Astrocyte of the cerebellum (primary cell): ENCODE results near the gene MX2.

ENCODE experiments used
- DNase-seq: peaks from one replicate; pipeline ENCODE4 v3.0.0-alpha.2; 2011; ENCODE audit warnings: low read depth
- H3K4me3 ChIP-seq: 2 replicates; pipeline ENCODE4 v1.5.1; 2011; ENCODE audit warnings: mild to moderate bottlenecking, low read depth, low read length, moderate library complexity
- in situ Hi-C: cut with HindIII; loops from 2 replicates; pipeline ENCODE4 v1.10.0; 2017; ENCODE audit warnings: low sequenced_read_pairs
- TF ChIP-seq, protein P1 (sequence below): IDR thresholded peaks from 2 replicates; pipeline ENCODE4 v1.5.1; 2012; ENCODE audit warnings: low read length, low read depth, moderate library complexity, mild to moderate bottlenecking; ENCODE audit errors: missing control alignments

MX2 gene

DNA sequence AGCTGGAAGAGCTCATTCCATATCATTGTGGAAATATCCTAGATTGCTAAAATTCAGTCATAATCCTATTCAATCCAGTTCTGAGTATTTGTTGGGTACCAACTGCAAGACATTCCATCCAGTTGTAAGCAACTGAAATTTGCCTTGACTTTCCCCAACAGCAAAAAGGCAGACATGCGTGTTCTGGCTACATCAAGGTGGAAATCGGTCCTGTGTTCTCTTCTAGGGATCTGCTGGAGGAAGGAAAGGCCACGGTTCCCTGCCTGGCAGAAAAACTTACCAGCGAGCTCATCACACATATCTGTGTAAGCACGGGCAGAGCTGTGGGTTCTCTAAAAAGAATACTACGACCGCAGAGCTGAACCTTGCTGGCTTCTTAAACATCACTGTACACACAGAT, 81.7 kb downstream of the MX2 start:
- no peak for DNase-seq
- TF ChIP-seq, protein P1, sequence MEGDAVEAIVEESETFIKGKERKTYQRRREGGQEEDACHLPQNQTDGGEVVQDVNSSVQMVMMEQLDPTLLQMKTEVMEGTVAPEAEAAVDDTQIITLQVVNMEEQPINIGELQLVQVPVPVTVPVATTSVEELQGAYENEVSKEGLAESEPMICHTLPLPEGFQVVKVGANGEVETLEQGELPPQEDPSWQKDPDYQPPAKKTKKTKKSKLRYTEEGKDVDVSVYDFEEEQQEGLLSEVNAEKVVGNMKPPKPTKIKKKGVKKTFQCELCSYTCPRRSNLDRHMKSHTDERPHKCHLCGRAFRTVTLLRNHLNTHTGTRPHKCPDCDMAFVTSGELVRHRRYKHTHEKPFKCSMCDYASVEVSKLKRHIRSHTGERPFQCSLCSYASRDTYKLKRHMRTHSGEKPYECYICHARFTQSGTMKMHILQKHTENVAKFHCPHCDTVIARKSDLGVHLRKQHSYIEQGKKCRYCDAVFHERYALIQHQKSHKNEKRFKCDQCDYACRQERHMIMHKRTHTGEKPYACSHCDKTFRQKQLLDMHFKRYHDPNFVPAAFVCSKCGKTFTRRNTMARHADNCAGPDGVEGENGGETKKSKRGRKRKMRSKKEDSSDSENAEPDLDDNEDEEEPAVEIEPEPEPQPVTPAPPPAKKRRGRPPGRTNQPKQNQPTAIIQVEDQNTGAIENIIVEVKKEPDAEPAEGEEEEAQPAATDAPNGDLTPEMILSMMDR, result no peak
- in situ Hi-C loops, result loop anchor here (10.0 kb wide), 1 partner anchor 159 kb away; no protein-coding TSS in a partner anchor
- no peak overlapping the region for H3K4me3 ChIP-seq

DNA sequence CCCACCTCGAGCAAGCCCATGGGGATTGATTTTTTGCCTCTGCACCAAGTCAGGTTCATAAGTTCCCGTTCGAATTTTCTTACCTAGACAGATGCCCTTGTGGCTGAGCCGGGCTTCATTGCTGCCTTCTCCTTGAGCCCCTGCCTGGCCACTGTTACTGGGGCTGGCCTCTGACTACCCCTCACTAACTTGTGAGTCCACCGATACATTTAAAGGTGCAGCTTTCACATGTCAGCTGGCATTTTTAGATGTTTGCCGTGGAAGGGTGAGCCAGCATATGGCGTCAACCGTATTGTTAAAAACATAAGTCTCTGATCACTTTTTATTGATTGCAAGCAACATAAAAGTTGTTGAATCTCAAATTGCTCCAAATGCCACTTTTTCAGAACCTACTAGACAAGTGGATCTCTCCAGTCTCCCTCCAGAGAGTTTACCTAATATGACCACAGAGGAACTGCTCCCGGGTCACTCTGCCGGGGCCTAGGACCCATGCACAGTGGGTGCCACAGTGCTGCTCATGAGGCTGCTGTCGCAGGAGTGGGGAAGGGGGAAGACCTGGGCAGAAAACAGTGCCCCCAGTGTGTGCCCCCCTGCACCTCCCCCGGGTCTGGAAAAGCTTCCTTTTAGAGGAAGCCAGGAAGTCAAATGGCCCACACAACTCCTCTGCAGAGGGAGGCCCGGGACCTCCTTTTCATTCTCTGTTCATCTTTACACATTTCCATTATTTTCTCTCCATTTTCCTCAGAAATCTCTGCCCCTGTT, 83.1 kb downstream of the MX2 start:
- DNase-seq, result no peak
- TF ChIP-seq, protein P1, result no peak

DNA sequence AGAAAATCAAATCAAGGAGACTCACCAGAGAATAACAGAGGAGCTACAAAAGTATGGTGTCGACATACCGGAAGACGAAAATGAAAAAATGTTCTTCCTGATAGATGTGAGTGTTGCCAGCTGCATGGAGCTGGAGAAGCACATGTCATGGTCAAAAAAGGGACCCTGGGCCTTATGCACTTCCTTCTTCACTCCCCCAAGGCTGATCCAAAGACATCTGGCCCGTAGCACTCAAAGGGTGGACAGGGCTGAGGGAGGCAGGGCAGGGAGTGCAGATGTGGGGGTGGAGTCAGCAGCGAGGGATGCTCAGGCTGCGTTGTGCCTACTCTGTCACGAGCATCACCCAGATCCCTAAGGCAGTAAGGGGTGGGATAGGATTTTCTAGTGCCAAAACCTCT, 83.6 kb downstream of the MX2 start:
- H3K4me3 ChIP-seq, result no peak overlapping the region
- in situ Hi-C loops, result loop anchor here (10.0 kb wide), 1 partner anchor 161 kb away; no protein-coding TSS in a partner anchor
- DNase-seq, result no peak
- TF ChIP-seq, protein P1, result no peak

More for the DNA sequence above, 83.1 kb downstream of the MX2 start:
- in situ Hi-C loops, result loop anchor here (10.0 kb wide), 1 partner anchor 160 kb away; no protein-coding TSS in a partner anchor
- no peak overlapping the region for H3K4me3 ChIP-seq

DNA sequence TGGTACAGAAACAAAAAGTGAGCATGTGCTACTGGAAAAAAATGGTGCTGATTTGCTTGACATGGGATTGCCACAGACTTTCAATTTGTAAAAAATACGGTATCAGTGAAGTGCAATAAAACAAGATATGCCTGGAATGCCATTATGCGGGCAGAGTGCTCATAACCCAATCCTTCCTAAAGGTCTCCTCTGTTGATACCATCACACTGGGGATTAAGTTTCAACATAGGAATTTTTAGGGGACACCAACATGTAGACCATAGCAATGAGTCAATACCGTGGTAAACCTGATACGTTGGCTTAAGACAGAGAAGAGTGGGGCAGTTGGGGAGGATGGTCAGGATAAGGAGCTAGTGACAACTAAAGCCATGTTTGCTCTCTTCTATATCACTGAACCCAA, 84.8 kb downstream of the MX2 start:
- DNase-seq, result no peak
- in situ Hi-C loops, result loop anchor here (10.0 kb wide), 1 partner anchor 162 kb away; no protein-coding TSS in a partner anchor
- TF ChIP-seq, protein P1, result no peak
- H3K4me3 ChIP-seq, result no peak overlapping the region

DNA sequence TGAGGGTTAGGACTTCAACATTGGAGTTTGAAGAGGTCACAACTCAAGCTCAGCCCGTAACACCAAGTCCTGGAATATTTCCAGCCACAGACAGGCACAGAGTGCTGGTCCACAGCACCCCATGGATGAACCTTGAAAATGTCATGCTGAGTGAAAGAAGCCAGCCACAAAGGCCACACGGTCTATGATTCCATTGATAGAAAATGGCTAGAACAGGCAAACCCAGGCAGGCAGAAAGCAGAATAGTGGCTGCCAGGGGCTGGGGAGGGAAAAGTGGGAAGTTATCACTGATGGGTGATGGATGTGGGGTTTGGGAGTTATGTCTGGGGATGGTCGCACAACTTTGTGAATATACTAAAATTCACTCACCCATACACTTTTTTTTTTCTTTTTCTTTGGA, 85.5 kb downstream of the MX2 start:
- TF ChIP-seq, protein P1, result no peak
- DNase-seq, result no peak
- in situ Hi-C loops, result loop anchor here (10.0 kb wide), 1 partner anchor 163 kb away; no protein-coding TSS in a partner anchor
- no peak overlapping the region for H3K4me3 ChIP-seq

DNA sequence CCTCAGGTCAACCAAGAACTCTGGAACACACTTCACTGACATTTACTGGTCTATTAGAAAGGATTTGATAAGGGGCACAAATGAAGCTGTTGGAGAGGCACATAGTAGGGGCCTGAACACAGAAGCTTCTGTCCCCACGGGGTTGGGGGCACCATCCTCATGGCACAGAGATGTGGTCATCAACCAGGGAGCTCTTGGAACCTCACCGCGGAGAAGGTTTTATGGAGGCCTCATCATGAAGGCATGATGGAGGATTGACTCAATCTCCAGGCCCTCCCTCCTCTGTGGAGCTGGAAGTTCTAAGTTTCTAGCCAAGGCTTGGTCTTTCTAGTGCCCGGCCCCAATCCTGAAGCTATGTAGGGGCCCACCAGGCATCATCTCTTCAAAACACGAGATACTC, 87.8 kb downstream of the MX2 start:
- no peak for DNase-seq
- in situ Hi-C loops, result loop anchor here (10.0 kb wide), 1 partner anchor 165 kb away; no protein-coding TSS in a partner anchor
- TF ChIP-seq, protein P1, result no peak
- H3K4me3 ChIP-seq, result no peak overlapping the region
